RWPE2 (cell line): ENCODE data around the gene CCL25.

Source experiments
- ATAC-seq: fragments of 200-7000 bp; cut with Tn5 transposase; 3 replicates; pipeline ENCODE4 v1.9.1; 2021; ENCODE audit warnings: low read depth
- DNase-seq: peaks from one replicate; pipeline ENCODE4 v3.0.0-alpha.2; 2020; ENCODE audit warnings: low spot score
- H3K27ac ChIP-seq: fragments of 450-650 bp; 2 replicates; pipeline ENCODE4 v1.5.1; 2017; ENCODE audit warnings: mild to moderate bottlenecking; ENCODE audit not compliant: poor library complexity, severe bottlenecking
- H3K27me3 ChIP-seq: fragments of 250-450 bp; sonication (Bioruptor Pico); 2 replicates; pipeline ENCODE4 v1.5.1; 2021; ENCODE audit warnings: mild to moderate bottlenecking, moderate library complexity; ENCODE audit not compliant: insufficient read depth, poor library complexity, severe bottlenecking
- H3K36me3 ChIP-seq: fragments of 250-450 bp; sonication (Bioruptor Pico); 2 replicates; pipeline ENCODE4 v1.5.1; 2020; ENCODE audit warnings: low read depth, mild to moderate bottlenecking, moderate library complexity
- H3K4me1 ChIP-seq: fragments of 250-450 bp; sonication (Bioruptor Pico); 2 replicates; pipeline ENCODE4 v1.5.1; 2021; ENCODE audit warnings: mild to moderate bottlenecking, moderate library complexity; ENCODE audit not compliant: insufficient read depth, poor library complexity, severe bottlenecking
- H3K4me3 ChIP-seq: fragments of 250-450 bp; sonication (Bioruptor Pico); 2 replicates; pipeline ENCODE4 v1.5.1; 2021; ENCODE audit warnings: mild to moderate bottlenecking, moderate library complexity; ENCODE audit not compliant: severe bottlenecking
- H3K9me3 ChIP-seq: fragments of 250-450 bp; sonication (Bioruptor Pico); 2 replicates; pipeline ENCODE4 v1.5.1; 2021; ENCODE audit warnings: mild to moderate bottlenecking, moderate library complexity; ENCODE audit not compliant: severe bottlenecking
- TF ChIP-seq, protein P1 (sequence below): fragments of 450-650 bp; IDR thresholded peaks from one replicate; pipeline ENCODE4 v1.5.1; 2017; ENCODE audit warnings: mild to moderate bottlenecking, moderate library complexity; ENCODE audit not compliant: poor library complexity, severe bottlenecking

CCL25 gene

GRCh38 chr19:8081569-8082550, 29.3 kb downstream of the CCL25 start:
- Histone ChIP-seq H3K4me3 (no peak overlapping the region), H3K4me1 (no peaks in the 10 kb centered on the region), H3K36me3 (no peaks in the 10 kb centered on the region), H3K27ac (no peak overlapping the region), H3K9me3 (no peaks in the 10 kb centered on the region), H3K27me3 (no peaks in the 10 kb centered on the region)
- ATAC-seq (no peak), DNase-seq (no peak)
- TF ChIP-seq, protein P1, sequence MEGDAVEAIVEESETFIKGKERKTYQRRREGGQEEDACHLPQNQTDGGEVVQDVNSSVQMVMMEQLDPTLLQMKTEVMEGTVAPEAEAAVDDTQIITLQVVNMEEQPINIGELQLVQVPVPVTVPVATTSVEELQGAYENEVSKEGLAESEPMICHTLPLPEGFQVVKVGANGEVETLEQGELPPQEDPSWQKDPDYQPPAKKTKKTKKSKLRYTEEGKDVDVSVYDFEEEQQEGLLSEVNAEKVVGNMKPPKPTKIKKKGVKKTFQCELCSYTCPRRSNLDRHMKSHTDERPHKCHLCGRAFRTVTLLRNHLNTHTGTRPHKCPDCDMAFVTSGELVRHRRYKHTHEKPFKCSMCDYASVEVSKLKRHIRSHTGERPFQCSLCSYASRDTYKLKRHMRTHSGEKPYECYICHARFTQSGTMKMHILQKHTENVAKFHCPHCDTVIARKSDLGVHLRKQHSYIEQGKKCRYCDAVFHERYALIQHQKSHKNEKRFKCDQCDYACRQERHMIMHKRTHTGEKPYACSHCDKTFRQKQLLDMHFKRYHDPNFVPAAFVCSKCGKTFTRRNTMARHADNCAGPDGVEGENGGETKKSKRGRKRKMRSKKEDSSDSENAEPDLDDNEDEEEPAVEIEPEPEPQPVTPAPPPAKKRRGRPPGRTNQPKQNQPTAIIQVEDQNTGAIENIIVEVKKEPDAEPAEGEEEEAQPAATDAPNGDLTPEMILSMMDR = no peak

GRCh38 chr19:8083141-8083540, 30.6 kb downstream of the CCL25 start:
- Histone ChIP-seq H3K9me3 (no peaks in the 10 kb centered on the region), H3K4me1 (no peaks in the 10 kb centered on the region), H3K27me3 (no peaks in the 10 kb centered on the region), H3K4me3 (no peak overlapping the region), H3K36me3 (no peaks in the 10 kb centered on the region), H3K27ac (no peak overlapping the region)
- TF ChIP-seq, protein P1 = no peak
- no peak for DNase-seq
- no peak for ATAC-seq

GRCh38 chr19:8084152-8084551, 31.6 kb downstream of the CCL25 start:
- Histone ChIP-seq H3K4me3 (no peak overlapping the region), H3K27ac (no peak overlapping the region), H3K9me3 (no peaks in the 10 kb centered on the region), H3K36me3 (no peaks in the 10 kb centered on the region), H3K27me3 (no peaks in the 10 kb centered on the region), H3K4me1 (no peaks in the 10 kb centered on the region)
- TF ChIP-seq, protein P1 = no peak
- ATAC-seq (no peak), DNase-seq (no peak)

GRCh38 chr19:8085598-8086408, 33.2 kb downstream of the CCL25 start:
- ATAC-seq (no peak; the same call in 2 of the 3 replicates), DNase-seq (no peak)
- no peaks in the 10 kb centered on the region for H3K27me3 ChIP-seq
- no peaks in the 10 kb centered on the region for H3K36me3 ChIP-seq
- TF ChIP-seq, protein P1 = no peak
- H3K9me3 ChIP-seq = no peaks in the 10 kb centered on the region
- H3K4me1 ChIP-seq = no peaks in the 10 kb centered on the region
- no peak overlapping the region for H3K27ac ChIP-seq
- no peak overlapping the region for H3K4me3 ChIP-seq
